Erythroblast (primary cell): Measurements from ENCODE around the gene IL12RB2.

Experiments used
- GATA1 ChIP-seq: IDR thresholded peaks from 2 replicates; pipeline ENCODE4 v1.6.1; 2011; ENCODE audit warnings: low read depth, mild to moderate bottlenecking, control low read depth, low read length, moderate library complexity
- POLR2A ChIP-seq: IDR thresholded peaks from 2 replicates; pipeline ENCODE4 v1.6.1; 2011; ENCODE audit warnings: mild to moderate bottlenecking, low read length

DNA sequence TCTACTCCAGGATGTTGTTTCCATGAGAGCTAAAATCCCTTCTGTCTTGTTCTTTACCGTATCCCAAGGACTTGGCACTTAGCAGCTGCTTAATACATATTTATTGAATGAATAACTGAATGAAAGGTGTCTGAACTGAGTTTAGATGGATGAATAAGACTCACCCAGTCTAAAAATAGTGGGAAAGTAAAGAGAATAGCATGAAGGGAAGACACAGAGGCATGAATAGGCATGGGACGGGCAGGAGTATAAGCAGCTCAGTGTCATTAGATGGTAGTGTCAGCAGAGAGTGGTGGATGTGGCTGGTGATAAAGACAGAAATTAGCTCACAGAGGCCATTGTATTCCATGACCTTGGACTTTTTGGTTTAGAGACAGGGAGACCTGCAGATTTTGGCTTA is 9.2 kb downstream of the IL12RB2 start:
- TF ChIP-seq POLR2A (no peak), GATA1 (no peak)
